Midbrain (tissue), 1 donor: ENCODE measurements around the gene EHD1.

Source experiments
- DNase-seq: peaks from one replicate; lab custom pipeline; 2025; lab: John Stamatoyannopoulos, UW

The EHD1 gene

DNA sequence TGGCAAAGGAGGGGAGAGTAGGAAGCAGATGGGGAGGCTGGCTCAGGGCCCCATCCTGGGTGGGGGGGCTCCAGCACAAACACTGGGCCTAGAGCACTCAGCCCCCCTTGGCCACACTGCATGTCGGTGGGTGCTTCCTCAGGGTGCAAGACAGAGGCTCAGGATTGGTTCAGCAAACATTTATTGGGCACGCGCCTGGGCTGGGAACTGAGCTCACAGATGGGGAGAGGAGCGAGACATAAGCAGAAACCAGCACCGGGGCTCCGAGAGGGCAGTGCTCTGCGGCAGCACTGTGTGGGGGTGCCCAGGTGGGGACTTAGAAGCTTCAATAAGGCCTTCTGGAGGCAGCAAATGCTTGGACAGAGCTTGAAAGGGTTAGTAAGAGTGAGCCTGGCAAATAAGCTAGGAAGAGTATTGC lies 12.1 kb upstream of the EHD1 start:
- no peak for DNase-seq

DNA sequence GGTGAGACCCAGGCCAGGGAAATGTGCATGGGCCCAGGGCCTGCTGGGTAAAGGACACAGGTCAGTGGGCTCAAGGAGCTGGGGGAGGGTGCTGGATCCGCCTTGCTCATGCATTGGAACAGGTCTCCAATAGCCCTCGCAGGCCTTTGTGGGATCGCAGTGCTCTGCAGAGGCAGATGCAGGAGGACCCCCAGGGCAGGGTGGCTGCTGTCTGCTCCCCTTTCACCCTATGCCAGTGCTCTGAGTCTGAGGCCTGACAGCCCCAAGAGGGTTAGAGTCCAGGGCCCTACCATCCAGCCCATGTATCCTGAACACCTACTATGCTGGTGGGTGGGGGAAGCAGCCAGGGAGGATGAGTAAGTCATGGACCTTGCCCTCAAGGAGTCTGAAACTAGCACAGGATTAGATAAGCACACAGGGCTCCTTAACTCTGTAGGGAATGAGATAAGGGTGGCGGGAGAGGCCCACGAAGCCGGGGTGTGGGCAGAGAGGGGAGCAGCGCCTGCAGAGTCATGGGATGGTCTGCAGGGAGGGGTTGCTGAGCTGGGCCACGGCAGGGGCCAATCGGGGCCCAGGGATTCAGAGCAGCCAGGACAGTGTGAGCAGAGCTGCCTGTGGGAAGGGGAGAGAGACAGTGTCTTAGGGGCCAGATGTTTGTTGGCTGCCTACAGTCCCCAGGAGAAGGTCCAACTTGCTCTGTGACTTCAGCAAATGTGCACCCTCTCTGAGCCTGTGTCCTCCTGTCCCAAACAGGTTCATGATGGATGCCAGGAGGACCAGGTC lies 10.5 kb upstream of the EHD1 start:
- DNase-seq = no peak

DNA sequence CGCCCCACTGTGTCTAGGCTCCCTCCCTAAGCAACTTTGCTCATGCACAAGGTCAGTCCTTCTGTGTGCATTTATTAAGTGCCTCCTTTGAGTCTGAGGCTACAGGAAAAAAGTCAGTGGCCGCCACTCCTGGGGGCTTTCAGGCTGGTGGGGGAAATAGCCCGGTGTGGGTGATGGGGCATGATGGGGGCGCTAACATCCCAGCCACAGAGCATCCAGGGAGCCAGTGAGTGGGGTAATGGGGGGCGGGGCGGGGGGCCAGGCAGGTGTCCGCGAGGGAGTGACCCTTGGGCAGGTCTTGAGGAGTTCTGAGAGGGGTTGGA lies 9.9 kb upstream of the EHD1 start:
- DNase-seq = no peak

DNA sequence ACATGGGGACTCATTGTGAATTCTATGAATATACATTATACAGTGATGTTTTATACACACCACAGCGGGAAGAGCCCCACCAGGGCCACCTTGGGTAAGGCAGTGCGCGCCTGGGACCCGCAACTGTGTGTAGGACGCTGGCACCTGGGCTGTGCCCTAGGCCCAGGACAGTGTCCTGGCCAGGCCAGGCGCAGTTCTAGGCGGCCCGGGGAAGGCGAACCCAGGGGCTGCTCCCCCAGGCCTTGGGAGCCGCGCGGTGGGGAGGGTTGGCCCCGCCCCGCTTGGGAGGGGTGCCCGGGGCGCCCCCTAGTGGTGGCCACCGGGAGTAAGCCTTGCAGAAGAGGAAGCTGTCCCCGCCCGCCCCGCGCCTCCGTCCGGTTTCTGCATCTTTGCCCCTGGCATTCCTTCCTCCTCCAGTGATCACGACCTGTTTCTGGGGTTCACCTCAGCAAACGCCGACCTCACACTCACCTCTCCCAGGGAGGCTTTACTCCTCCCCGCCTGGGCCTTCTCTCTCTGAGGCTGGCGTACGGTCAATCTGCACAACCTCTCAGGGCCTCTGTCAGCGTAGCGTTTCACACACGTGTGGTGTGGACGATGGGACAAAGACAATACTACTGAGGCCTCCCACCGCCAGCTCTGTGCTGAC lies 9.5 kb upstream of the EHD1 start:
- peak; percentile 77 for DNase-seq

DNA sequence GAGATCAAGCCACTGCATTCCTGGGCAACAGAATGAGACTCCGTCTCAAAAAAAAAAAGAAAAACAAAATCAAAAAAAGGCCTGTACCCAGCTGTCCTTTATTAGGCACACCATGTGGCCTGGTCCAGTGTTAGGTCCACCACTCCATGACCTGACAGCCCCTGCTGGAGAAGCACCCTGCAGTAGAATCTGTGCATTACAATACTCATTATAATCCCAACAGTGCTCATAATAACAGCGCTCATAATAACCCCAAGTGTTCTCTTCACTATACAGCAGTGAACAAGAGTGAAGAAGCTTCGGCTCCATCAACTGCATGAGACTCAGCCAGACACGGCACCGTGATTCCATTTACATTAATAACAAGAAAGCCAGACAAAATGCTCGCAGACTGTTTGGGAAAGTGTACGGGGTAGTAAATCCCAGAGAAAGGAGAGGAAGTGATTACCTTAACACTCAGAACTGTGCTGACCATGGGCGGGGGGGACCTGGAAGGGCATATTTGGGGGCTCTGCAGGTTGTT lies 8.9 kb upstream of the EHD1 start:
- DNase-seq = no peak

DNA sequence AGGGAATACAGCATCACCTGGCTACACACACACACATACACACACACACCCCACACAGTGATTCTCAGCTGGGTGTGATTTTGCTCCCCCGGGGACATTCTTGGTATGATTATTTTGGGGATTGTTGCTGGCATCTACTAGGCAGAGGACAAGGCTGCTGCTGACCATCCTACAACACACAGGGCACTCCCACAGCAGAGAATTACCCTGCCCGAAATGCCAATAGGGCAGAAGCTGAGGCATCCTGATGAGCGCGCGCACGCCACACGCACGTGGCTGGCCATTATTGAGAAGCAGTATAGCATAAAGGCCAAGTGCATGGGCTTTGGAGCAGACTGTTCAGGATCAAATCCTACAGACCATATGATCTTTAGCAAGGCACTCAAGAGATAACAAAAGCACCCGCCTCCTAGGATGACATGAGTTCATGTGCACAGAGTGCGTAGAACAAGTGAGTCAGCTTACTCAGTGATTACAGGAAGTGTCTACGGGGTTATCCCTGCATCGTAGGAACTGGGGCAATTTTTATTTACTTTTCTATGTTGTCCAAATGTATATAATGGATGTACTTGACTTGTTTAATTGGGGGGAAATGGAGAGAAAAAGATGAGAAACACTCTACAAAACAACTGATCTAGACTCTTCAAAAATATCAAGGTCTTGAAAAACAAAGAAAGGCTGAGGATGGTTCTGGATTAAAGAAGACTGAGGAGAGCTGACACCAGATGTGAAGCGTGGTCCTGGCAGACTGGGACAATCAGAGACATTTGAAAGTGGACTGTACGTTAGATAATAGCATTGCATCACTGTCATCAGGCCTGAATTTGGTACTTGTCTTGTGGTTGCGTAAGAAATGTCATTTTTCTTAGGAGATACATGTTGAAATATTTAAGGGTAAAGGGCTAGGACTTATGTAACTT lies 7.2 kb upstream of the EHD1 start:
- no peak for DNase-seq

DNA sequence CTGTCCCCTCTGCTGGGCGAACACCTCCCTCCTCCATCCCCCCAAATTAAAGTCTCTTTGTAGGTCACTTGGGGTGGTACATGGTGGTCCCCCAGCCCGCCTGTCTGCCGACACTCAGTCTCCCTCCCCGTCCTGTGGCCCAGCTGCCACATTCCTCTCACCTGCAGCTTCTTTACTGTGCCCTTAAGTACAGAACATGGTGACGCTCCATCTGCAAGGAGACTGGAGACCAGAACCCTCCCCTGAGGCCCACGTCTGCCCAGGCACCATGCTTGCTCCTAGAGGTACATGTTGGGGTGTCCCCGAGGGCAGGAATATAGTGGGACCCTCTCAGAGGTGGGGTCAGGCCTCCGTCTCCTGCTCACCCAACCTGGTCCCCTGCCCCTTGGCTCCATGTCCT lies 5.6 kb upstream of the EHD1 start:
- no peak for DNase-seq

DNA sequence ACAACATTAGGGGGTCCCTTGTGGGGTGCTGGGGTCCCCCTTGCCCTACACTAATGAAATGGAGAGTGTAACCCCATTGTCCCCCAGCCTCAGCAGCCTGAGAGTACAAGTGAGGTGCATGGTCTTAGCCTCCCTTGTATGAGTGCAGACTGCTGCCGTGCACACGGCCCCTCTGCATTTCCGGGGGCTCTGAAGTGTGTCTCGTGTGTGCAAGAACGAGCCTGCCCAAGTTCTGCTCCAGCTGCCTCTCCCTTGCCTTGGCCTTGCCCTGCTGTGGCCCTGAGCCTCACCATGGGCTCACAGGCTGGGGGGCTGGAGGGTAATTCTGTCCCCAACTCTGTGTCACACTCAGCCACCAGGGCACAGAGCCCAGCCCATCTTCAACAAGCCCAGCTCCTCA lies 5.2 kb upstream of the EHD1 start:
- DNase-seq = no peak

DNA sequence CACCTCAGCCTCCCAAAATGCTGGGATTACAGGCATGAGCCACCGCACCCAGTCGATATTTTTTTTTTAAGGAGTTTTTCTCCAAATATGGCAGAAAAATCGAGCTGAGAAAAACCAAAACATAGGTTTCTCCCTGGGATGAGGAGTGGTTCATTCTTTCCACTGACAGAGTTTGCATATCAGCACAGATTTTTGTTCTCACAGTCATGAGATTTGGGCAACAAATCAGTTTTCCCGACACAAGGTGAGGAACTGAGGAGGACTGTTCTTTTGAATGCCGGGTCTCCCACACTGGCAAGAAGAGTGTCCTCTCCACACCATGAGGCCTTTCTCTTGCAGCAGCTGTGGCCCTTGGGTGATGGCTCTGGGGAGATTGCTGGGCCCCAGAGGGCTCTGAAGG lies 3.8 kb upstream of the EHD1 start:
- DNase-seq = no peak

DNA sequence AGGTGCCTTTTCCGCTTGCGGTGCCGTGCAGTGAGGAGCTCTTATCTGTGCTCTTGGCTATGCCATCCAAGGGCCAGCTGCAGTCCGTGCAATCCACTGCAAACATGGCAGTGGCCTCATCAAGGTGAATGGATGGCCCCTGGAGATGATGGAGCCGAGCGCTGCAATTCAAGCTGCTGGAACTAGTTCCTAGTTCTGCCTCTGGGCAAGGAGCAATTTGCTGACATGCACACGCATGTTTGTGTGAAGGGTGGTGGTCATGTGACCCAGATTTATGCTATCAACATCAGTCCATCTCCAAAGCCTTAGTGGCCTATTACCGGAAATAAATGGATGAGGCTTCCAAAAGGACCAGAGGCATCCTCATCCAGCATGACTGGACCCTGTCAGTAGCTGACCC lies 3.1 kb upstream of the EHD1 start:
- no peak for DNase-seq

DNA sequence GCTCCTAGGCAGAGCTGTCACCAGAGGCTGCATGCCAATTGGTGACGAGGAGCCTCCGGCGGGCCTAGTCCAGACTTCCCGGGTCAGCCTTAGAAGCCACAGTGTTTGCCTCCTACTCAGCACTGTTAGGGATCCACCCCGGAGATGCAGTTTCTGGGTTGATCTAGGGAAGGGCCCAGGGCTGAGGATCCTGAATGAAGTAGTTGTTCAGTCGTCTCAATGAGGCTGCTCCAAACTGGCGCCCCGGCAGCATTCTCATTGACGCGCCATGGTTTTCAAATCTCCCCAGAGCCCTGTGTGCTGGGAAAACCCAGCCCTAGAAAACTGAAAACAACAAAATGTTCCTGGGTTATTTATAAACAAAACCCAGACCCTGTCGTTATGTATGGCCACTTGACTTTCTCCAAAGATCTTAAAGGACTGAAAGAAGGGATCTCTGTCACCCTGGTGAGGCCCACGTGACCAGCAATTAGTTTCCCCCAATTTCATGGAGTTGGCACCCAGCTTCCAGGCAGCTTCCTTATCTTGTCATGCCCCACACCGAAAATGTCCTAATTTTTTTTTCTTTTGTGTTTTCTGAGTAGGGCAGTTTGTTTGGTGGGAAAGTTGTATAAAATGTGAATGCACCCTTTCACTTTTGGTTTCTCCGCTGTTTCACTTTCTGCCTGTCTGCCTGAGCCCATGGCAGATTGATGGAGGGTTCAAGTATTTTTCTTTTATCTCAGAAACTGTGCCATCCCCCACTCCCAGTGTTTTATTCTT lies 2.0 kb upstream of the EHD1 start:
- DNase-seq = no peak

DNA sequence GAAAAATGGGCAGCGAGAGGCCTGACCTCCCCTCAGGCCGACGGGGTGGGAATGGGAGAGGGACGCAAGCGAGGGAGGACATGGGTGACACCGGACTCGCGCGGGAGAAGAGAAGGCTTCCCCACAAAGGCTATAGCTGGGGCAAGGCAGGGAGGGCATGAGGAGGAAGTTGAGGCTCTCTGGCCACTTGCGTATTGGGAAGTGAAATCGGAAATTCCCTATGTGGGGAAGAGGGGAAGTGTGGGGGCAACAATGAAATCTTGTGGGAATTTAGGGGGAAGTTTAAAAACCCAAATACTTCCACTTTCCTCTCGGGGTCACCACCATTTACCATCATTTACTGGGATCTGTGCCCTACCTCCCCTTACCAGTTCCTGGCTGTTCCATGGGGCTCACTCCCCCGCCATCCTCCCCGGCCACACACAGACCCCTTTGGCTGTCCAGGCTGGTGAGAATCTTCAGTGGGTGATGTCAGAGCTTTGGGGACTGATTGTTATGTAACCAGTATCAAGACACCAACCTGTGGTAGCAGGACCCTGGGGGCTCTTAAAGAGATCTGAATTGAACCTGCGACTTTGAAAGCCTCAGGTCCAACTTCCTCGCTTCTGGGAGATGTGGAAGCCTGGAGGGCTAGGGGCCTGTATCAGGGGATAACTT lies 951 bp upstream of the EHD1 start:
- no peak for DNase-seq

DNA sequence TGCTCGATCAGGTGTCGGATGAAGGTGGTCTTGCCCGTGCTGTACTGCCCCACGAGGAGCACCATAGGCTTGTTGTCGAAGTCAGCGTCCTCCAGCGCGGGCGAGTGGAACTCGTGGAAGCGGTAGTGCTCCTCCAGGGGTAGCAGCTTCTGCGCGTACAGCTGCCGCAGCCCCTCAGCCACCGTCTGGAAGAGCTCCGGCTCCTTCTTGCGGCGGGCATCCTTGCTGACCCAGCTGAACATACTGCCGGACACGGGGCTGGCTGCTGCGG lies 263 bp downstream of the EHD1 start:
- DNase-seq = no peak

DNA sequence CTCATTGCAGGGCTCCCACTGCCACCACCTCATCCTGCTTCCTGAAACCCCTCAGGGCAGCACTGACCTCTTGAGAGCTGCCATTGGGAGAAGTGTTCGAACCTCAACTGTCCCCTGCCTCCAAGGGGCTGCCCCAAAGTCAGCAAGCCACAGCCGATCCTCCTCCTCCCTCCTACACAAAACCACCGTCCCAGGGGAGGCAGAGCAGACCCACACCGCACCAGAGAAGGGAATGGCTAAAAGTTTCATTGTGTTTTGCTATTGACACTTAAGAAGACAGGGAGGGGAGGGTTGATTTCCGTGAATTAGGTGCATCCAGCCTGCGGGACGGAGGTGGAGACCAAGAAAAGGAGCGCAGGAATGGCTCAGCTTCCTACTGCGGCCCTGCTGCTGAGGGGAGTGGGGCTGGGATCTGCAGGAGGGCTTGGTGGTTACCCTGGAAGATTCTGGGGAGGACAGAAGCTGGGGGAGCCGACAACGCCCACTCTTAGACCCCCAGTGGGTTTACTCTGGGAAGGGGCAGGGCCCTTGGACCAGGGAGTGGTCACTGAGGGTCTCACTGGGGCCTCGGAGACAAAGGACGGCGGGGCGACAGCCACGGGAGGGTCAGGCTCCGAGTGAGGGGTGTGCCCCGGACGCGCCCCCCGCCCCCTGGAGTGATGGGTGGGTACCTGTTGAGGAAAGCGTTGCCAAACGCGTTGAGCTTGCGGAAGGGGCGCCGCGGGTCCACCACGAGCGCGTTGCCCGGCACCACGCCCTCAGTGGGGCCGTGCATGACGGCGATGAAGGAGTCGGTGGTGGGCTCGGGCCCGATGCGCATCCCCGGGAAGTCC lies 815 bp downstream of the EHD1 start:
- DNase-seq = no peak

DNA sequence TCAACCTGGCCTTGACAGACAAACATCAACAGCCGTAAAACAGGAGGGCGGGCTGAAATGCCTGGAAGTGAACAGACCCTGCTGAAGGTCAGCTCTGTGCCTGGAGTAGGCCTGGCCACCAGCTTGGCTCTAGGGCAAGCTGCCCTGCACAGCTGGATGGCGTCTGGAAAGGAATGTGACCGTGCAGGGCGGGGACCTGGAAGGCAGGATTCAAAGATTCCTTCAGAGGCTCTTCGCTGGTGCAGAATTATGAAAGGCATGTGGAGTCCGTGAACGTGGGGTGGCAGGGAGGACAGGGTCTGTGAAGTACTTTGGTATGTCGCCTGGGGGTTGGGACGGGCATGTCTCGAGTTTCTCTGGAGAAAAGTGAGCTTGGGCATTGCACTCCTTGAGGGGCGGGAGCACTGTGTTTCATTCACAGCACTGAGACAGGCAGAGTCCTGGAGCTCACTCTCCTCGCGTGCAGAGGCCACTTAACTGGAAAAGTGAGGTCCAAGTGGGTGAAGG lies 1.5 kb downstream of the EHD1 start:
- no peak for DNase-seq

DNA sequence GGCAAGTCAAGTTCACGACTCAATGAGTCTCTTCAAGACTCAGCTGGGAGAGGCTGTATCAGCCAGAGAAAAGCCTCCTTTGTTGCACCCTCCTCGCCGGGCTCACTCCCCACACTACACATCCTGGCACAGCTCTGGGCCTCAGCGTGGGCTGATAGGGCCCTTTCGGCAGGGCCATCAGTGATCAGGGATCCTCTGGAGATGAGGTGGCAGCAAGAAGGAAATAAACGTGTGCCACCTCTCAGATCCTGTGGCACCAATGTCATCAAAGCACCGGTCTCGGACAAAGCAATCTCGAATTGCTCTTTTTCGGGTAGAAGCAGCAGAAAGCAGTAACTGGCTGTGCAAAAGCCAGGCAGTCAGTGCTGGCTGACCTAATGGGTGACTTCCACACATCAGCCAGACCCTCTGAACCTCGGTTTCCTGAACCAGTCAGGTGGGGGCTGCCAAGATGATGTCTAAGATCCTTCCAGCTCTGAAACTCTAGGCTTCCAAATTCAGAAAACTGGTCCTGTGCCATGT lies 2.1 kb downstream of the EHD1 start:
- DNase-seq = peak; percentile 50

DNA sequence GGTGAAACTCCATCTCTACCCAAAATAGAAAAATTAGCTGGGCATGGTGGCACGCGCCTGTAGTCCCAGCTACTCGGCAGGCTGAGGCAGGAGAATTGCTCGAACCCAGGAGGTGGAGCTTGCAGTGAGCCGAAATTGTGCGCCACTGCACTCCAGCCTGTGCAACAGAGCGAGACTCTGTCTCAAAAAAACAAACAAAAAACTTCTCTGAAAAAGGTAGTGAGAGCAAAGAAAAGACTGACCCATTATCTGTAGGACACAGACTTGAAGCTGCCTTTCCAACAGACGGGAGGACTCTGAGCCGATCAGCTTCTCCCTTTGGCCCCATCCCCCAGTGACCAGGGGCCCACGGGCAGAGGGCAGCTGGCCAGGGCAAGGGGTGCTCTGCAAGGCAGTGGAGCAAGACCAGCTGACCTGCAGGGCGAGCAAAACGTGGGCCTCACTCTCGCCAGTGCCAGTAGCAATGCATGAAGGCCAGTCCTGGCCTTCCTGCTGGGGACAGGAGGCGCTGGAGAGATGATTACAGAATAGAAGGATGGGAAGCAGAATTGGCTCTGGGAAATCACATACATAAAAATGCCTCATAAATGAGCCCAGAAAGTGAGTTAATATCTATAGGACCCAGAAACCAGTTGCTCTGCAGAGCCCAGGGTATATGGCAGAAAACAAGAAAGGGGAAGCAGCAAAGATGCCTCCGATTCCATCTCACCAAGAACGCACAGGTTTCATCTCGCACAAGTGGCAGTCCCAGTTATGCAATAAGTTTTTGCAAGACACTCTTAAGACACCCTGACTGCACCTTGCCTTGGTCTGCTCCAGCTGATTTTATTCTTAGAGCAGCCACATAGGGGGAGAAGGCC lies 2.8 kb downstream of the EHD1 start:
- DNase-seq = peak; percentile 39

DNA sequence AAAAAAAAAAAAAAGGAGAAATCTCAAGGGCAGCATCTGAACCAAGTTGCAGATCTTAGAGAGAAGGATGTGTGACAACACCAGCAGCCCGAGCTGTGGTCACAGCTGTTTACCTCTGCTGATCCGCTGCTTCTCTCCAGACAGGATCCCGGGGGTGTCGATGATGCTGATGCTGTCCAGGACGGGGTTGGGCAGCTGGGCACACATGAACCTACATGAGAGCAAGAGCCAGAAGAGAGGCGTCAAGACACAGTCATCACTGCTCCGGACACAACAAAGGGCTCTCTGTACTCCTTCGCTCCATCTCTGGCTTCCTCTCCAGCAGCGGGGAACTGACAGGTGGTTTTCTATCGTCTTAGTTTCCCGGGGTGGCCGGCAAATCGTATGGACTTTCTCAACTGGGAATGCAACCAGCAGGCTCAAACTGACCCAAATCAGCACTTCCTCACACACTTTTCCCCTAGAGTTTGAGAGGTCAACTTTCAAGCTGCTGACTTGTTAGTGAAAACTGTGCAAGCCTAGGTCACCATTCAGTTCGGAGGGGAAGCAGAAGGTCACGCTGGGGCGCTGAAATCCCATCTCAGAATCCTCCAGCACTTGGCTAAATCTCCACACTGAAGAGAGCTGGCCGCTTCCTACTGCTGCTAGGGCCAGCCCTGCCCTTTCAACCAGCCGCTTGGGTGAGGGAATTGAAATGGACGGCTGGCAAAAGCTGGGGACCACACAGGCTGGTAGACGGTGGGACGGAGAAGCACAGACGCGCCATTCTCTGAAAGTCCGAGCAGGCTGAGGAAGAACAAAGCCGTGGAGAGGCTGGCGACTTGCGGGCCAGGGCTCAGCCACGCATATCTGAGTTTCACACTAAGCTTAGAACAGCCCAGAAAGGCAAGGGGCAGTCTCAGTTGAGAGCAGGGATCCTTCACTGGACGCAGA lies 3.8 kb downstream of the EHD1 start:
- peak; percentile 71 for DNase-seq
